Renal pelvis (tissue), 4 donors: Measurements from ENCODE around the gene RASAL2. TPM values are rescaled to one million over a fixed set of nuclear protein-coding genes. Genes with fewer than 3 reads are reported as not detected.
A peak's percentile ranks its signal among the peaks of the same experiment; 100 is the strongest.
"Not testable (repeated sequence)": the region's sequence is repeated elsewhere in the genome, so short reads cannot be mapped to it uniquely, and the experiment has no call there.

Experiments
- DNase-seq: peaks from one replicate; pipeline ENCODE4 v3.0.0-alpha.2; 2013
- polyA plus RNA-seq, 3 donors: library from polyadenylated mRNA; unstranded; fragments of 120-200 nt; gene quantifications; one replicate each; pipeline ENCODE4 v1.2.1, GENCODE V29; 2013; ENCODE audit not compliant: insufficient read length in 3 of 3

RASAL2 gene
- polyA plus RNA-seq, 3 donors, result 18.1 to 22.6 (median 22.4) TPM

GRCh38 chr1:178382372-178382771 is 288.5 kb downstream of the RASAL2 start:
- no peak for DNase-seq

- DNase-seq, result no peak
Observed at GRCh38 chr1:178385662-178386061, 291.8 kb downstream of the RASAL2 start.

- DNase-seq, result no peak
Observed at GRCh38 chr1:178388418-178389145, 294.7 kb downstream of the RASAL2 start.

DNA sequence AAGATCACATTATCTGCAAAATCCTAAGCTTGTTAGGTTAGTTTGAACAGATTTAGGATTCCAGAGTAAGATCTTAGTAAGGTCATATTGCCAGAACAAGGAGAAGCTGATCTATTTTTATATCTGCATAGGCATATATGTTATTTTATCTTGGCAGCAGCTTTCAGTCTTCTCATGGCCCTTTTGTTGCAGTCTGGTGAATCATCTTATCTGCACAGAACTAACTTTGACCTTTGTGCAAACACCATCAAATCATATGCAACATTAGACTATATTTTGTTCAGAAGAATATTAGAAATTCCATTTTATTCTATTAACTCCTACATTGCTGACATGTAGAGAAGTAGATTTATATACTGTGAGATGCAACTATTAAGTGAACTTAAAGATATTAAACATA is 295.5 kb downstream of the RASAL2 start:
- no peak for DNase-seq

GRCh38 chr1:178390280-178390679 is 296.4 kb downstream of the RASAL2 start:
- DNase-seq, result not testable (repeated sequence)

- DNase-seq, result no peak
Observed at GRCh38 chr1:178393370-178393769, 299.5 kb downstream of the RASAL2 start.

DNA sequence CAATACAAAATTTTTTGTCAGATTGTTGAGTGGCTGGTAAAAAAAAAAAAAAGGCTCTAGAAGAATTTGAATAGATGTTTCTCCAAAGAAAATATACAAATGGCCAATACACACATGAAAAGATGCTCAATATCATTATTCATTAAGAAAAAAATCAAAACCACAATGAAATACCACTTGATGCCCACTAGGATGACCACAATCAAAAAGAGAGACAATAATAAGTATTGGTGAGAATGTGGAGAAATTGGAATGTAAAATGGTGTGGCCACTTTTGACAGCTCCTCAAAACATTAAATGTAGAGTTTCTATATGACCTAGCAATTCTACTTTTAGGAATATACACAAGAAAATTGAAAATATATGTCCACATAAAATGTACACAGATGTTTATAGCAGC is 302.9 kb downstream of the RASAL2 start:
- no peak for DNase-seq

GRCh38 chr1:178397678-178398077 is 303.8 kb downstream of the RASAL2 start:
- DNase-seq, result no peak

GRCh38 chr1:178399177-178399728 is 305.3 kb downstream of the RASAL2 start:
- DNase-seq, result no peak

GRCh38 chr1:178405137-178405536 is 311.2 kb downstream of the RASAL2 start:
- DNase-seq, result no peak

DNA sequence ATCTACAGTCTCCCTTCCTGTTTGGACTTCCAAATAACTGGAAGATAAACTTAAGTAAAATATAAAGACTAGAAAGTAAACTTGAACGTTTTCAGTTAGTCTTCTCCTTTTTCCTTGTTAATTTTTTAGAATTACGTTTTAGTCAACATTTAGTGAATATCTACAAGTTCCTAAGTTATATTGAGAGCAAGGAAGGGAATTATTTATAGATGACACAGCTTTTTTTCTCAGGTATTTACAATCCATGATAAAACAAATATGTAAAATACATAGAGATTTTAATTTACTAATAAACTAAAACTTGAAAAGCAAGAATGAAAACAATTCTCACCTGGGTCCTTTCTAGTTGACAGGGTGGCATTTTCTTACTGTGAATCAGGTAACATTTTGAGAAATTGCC is 313.3 kb downstream of the RASAL2 start:
- no peak for DNase-seq

DNA sequence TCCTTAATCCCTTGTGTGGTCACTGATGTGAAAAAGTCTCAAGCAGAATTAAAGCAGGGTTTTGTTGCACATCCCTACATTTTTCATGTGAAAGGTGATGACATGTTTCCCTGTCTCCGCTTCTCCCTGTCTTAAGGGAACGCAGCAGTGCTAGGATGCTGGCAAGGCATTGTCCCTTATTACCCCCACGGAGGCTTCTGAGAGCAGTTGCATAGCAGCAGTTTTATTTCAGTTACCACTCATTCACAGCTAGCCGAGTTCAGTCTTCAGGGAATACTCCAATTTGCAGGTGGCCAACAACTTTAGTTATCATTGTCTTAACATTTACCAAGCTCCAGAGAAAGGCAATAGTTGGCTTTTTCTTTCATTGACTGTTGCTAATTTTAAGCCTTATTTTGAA is 313.8 kb downstream of the RASAL2 start:
- no peak for DNase-seq

DNA sequence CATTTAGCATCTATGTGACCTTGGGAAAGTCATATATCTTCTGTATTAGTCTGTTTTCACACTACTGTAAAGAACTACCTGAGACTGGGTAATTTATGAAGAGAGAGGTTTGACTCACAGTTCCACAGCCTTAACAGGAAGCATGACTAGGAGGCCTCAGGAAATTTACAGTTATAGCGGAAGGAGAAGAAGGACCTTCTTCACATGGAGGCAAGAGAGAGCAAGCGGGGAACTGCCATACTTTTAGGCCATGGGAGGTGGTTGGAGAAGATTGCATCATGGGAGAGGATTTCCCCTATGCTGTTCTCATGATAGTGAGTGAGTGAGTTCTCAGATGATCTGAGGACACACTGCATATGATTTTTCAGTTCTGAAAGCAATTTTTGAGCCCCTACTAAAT is 315.0 kb downstream of the RASAL2 start:
- DNase-seq, result no peak

DNA sequence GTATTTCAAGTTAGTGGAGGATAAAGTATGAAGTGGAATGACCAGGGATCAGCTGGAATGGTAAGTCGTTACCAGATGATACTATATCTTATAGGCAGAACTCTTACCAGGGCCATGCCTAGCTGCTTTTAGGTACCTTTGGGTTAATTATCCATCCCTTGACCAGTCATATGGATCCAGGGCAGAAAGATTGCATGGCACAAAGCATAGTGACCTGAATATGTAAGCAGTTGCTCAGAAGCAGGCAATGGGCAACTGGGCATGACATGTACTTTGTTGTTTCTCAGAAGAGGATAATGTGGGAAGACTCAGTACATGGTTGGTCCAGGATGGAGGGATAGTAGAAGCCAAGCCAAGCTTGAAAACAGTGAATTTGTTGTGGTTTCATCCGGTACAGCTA is 315.6 kb downstream of the RASAL2 start:
- no peak for DNase-seq

DNA sequence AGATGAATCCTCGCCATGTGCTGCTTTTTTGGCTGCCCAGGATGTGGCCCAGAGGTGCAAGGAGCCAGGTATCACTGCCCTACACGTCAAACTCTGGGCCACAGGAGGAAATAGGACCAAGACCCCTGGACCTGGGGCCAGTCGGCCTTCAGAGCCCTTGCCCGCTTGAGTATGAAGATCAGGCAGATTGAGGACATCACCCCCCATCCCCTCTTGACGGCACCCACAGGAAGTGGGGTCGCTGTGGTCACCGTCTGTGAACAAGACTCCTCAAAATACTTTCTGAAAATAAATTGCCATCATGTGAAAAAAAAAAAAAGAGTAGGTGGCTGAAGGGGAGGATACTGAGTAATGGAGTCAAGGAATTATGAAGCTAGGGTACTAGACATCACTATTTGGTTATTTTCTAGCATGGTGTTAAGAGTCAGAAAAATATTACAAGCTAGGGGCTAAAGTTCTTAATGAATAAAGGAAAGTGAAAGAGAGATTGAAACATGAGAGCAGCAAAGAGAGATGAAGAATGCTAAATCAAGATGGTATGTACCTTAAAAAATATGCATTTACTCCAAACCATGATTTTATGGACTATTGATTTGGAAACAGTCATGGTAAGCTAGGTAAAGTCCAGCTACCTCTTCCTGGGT is 318.0 kb downstream of the RASAL2 start:
- no peak for DNase-seq

DNA sequence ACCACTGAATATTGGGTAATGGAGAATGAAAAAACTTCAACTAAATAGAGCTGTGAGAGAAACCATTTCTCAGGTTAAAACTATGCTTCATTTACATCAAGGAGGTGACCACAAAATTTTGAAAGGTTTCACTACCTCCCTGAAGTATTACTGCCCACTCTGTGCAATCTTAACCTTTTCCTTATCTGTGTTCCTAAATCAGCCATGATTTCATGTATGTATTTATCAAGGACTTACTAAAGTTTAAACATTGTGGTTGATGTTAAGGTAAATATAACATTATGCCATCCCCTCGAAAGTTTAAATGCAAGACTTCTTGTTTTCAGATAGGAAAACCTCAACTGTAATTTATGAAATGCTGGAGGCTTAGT is 318.5 kb downstream of the RASAL2 start:
- no peak for DNase-seq

GRCh38 chr1:178417858-178418257 is 324.0 kb downstream of the RASAL2 start:
- DNase-seq, result no peak

DNA sequence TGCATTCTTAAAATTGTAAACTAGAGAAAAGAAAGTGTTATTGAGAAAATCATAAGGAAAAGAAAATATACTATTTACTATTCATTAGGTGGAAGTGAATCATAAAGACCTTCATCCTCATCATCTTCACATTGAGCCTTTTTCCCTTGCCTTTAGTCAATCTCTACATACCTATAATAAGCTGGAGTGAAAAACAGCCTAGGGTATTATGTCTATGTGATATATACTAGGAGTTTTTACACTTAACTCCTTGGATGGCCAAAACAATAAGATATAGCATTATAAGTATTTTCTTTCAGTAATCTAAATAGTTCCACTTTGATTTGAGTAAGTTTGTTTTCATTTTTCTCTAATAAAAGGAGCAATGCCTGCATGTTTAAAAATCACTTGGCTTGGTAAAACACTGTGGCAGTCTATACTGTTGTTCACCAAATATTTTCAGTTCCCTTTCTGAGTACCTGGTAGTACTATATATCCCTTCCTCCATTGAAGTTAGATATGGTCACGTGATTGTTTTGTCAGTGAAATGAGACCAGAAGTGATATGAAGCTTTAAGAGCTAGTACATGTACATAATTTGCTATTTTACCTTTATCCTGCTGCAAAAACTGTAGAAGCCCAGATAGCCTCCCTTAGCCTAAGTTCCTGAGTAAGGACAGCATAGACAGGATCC is 324.5 kb downstream of the RASAL2 start:
- no peak for DNase-seq

GRCh38 chr1:178434360-178434759 is 340.5 kb downstream of the RASAL2 start:
- no peak for DNase-seq

GRCh38 chr1:178434899-178435435 is 341.1 kb downstream of the RASAL2 start:
- peak; percentile 14 for DNase-seq

DNA sequence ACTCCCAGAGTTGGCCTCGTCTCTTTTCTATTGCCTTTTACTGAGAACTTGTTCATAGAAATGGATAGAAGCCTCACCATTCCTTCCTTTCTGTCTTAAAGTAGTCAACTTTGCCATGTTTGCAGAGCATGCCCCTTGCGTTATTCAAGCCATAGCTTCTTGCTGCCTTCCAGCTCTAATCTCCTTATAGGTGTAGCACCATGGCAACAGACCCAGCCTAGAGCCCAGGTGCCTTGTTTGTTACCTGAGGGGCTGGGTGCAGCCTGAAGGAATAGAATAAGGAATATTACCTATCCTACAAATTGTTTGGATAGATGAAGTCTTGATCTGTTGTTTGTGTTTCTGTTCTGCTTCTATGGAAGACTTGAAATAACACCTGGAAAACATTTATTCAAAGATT is 343.0 kb downstream of the RASAL2 start:
- no peak for DNase-seq

DNA sequence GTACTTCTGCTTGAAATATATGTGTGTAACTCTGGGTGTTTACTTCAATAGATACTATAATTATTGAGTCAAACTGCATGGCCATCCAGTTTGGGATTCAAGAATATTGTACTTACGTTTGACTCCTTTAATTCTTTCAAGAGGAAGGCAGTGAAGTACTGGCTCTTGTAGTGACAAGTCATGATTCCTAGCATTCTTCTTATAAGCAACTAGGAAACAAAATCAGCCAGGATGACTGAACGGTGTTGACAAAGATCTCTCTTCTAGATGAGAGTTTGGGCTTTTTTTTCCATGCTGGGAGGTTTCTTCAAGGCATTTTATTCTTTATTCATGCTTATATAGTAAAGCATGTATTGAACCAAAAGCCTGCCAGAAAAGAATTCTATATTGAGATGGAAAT is 344.5 kb downstream of the RASAL2 start:
- no peak for DNase-seq

DNA sequence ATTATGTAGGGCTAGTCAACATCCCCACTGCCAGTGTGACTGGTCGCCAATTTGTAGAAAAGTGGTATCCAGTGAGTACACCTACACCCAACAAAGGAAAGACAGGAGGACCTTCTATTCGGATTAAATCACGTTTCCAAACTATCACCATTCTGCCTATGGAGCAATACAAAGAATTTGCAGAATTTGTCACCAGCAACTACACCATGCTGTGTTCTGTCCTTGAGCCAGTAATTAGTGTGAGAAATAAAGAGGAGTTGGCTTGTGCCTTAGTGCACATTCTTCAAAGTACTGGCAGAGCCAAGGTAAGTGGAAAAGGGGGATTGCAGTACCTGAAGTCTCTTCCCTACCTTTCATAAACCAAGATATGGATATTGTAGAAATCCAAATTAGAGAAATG is 349.0 kb downstream of the RASAL2 start:
- DNase-seq, result no peak
